H54 (cell line): Measurements from ENCODE around the gene MSI1.
A peak's percentile ranks its signal among the peaks of the same experiment; 100 is the strongest.

Experiments used
- DNase-seq: peaks from one replicate; pipeline ENCODE4 v3.0.0; 2011; ENCODE audit warnings: low spot score, mixed read lengths; ENCODE audit not compliant: insufficient read length
- FAIRE-seq: peaks from 3 replicates; lab custom pipeline; 2011; peaks lifted over from hg19 to GRCh38; lab: Jason Lieb, UNC
- POLR2A ChIP-seq: IDR thresholded peaks from 2 replicates; pipeline ENCODE4 v1.6.1; 2011; ENCODE audit warnings: low read depth, mild to moderate bottlenecking, low read length

MSI1 gene

DNA sequence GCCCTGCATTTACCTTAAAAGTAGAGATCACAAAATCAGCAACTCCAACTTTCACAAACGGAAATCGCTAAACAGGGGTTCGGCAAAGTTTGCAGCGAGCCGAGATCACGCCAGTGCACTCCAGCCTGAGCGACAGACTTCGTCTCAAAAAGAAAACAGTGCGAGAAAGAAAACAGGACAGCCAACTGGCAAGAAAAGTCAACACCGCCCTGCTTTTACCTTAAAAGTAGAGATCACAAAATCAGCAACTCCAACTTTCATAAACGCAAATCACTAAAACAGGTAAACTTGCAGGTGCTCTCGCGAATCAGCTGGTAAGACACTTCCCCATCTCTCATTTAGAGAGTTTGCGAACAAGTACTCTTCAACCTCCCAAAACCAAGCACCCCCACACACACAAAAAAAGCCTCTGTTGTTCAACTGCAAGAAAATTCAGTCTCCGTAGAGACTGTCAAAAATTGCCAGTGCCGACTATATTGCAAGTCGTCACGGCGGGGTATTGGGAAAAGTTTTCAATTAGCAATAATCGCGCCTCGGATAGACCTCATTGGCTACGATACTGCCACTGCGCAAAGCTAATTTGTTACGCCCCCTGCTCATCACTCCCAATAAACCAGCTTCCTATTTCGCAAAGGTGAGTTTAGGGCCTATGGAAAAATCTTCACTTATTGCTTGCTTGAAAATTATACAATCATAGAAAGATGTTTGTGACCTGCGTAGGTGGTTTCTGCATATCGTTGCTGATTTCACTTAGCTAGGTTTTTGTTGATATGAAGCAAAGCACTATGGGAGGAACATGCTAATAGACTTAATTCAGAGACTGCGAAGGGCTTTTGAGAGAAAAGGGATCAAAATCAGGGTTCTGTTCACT is 76.1 kb downstream of the MSI1 start, which contains the start of gene RNU4-1:
RNU4-1 (minus strand) TSS at position 577 of the 871 bp plus-strand sequence.
- DNase-seq, result no peak
- FAIRE-seq, result peak; percentile 38
- TF ChIP-seq POLR2A, result peak; percentile 95

DNA sequence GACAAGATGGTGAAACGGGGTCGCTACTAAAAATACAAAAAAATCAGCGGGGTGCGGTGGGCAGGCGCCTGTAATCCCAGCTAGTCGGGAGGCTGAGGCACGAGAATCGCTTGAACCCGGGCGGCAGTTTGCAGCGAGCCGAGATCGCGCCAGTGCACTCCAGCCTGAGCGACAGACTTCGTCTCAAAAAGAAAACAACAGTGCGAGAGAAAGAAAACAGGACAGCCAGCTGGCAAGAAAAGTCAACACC is 76.6 kb downstream of the MSI1 start:
- TF ChIP-seq POLR2A, result no peak
- DNase-seq (no peak), FAIRE-seq (no peak)
